Epithelial cell of proximal tubule (primary cell): Measurements from ENCODE around the gene DOCK8. TPM values are rescaled to one million over a fixed set of nuclear protein-coding genes. Genes with fewer than 3 reads are reported as not detected.

Source experiments
- DNase-seq: peaks from one replicate; pipeline ENCODE4 v3.0.0-alpha.2; 2011; ENCODE audit warnings: low read depth
- H3K4me3 ChIP-seq: 2 replicates; pipeline ENCODE4 v1.5.1; 2011; ENCODE audit warnings: low read depth, mild to moderate bottlenecking, low read length
- CTCF ChIP-seq: conservative IDR thresholded peaks from 2 replicates; pipeline ENCODE4 v1.5.1; 2012; ENCODE audit warnings: low read depth, mild to moderate bottlenecking, low read length
- total RNA-seq: library from RNA; depleted of rRNA; stranded (reverse); fragments of >200 nt; gene quantifications from 2 replicates; pipeline ENCODE4 v1.2.3, GENCODE V29; 2015

Gene DOCK8
- total RNA-seq, 1 donor from 2014 or later: 0.92 TPM

- H3K4me3 ChIP-seq: no peak overlapping the region
- TF ChIP-seq CTCF: no peak
- DNase-seq: no peak
Measured at GRCh38 chr9:318646-319045, 104.0 kb downstream of the DOCK8 start.

- no peak overlapping the region for H3K4me3 ChIP-seq
- TF ChIP-seq CTCF: no peak
- DNase-seq: no peak
Measured at GRCh38 chr9:324971-325370, 110.3 kb downstream of the DOCK8 start.

GRCh38 chr9:326667-327066, 112.0 kb downstream of the DOCK8 start:
- TF ChIP-seq CTCF: no peak
- DNase-seq: no peak

GRCh38 chr9:328453-328852, 113.8 kb downstream of the DOCK8 start:
- no peak for DNase-seq
- H3K4me3 ChIP-seq: no peak overlapping the region
- no peak for TF ChIP-seq CTCF

More at GRCh38 chr9:326667-327066, 112.0 kb downstream of the DOCK8 start:
- H3K4me3 ChIP-seq: no peak overlapping the region

- no peak overlapping the region for H3K4me3 ChIP-seq
- no peak for DNase-seq
- TF ChIP-seq CTCF: no peak
Measured at GRCh38 chr9:331197-331596, 116.5 kb downstream of the DOCK8 start.

GRCh38 chr9:335373-335772, 120.7 kb downstream of the DOCK8 start:
- no peak for DNase-seq
- TF ChIP-seq CTCF: no peak
- H3K4me3 ChIP-seq: no peak overlapping the region

- no peak overlapping the region for H3K4me3 ChIP-seq
- TF ChIP-seq CTCF: no peak
- no peak for DNase-seq
Measured at GRCh38 chr9:336039-336438, 121.4 kb downstream of the DOCK8 start.
